ENCODE results near the gene PRICKLE4.
"Not testable (repeated sequence)": the region's sequence is repeated elsewhere in the genome, so short reads cannot be mapped to it uniquely, and the experiment has no call there.

The PRICKLE4 gene

DNA sequence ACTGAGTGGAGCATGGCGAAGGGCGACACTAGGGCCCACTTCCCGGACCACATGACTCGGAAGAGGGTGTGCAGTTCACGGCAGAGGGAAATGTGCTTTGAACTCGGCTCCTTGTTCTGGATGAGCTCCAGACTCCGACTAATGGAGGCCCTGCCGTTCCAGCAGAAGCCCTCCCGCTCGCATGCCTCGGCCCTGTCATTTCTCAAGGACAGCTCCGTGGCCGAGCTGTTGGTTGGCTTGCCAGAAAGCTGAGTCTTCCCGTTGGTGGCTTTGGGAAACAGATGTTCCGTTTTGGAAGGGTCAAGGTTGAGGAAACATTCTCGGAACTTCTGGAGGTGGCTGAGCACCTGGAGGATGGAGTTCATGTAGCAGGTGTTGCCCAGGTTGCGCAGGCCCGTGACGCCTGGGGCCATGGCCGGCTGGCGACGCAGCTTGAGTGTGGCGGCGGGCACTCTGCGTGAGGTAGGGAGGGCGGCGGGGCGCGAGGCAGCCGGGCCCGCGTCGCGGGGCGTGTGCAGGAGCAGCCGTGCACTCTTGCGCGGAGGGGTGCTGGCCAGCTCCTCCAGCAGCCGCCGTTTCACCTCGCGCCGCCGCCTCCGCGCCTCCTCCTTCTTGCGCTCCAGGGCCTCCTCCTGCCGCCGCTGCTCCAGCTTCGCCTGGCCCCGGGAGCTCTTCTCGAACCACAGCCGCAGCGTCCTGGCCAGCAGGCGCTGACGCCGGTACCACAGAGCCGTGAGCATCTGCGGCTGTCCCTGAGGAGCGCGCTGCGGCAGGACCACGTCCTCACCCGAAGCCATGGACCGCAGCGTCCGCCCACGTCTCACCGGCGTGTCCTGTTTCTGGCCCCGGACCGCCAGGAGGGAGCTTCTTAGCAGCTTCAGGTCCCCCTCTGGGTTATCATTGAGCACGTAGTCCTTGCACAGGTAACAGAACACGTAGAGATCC, 25.5 kb downstream of the PRICKLE4 start:
- no peak for FAIRE-seq

DNA sequence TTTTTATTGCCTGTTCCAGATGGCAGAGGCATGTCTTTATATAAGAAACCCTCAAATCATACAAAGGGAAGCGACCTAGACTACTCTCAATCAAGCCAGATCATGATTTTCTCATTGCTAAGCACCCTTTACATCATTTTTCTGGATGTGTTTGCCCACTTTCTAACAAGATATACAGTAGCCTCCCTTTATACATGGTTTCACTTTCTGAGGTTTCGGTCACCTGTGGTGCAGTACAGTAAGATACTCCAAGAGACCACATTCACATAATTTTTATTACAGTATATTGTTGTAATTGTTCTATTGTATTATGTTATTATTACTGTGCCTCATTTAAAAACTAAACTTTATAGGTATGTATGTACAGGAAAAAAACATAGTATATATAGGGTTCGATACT, 30.5 kb downstream of the PRICKLE4 start:
- FAIRE-seq, result no peak

DNA sequence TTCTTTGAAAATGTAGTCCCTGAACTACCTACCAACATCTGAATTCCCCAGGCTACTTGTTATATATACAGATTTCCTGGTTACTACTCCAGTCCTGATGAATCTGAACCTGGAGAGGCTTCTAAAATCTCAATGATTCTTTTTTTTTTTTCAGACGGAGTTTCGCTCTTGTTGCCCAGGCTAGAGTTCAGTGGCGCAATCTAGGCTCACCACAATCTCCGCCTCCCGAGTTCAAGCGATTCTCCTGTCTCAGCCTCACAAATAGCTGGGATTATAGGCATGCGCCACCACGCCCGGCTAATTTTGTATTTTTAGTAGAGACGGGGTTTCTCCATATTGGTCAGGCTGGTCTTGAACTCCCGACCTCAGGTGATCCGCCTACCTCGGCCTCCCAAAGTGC, 31.4 kb downstream of the PRICKLE4 start:
- FAIRE-seq, result not testable (repeated sequence)

DNA sequence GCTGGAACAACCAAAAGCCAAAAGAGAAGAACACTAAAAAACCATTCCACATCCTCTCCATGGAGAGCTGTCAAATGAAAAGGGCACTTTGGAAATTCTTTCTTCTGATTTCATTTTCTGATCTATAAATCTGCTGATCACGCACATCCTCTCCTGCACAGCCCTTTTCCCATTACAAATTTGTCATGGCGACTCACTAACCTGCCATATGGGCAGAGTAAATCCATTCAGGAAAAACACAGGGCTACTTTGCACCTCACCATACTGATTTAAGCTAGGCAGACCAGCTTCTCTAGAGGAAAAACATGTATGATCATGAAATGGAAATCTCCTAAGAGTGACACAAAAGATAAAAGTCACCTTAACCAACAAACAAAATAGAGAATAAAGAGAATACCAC, 32.9 kb downstream of the PRICKLE4 start:
- no peak for FAIRE-seq

DNA sequence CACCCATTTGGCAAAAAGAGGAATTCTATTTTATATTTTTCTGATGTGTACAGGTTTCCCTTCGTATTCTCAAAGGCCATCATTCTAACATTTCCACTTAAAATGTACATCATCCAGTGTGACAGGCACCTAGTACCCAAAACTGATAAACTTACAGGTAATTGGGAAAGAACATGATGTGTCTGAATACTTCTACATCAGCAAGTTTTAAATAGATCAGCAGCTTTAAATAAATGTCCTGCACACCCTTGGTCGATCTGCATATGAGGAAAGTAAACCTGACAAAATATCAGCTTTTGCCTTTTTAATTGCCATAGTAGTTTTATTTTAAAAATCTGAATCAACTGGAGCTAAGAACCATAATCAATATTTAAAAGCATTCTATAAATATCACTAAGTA, 33.4 kb downstream of the PRICKLE4 start:
- FAIRE-seq, result no peak

- no peak for FAIRE-seq
These were observed 34.0 kb downstream of the PRICKLE4 start for GRCh38 chr6:41814629-41815028.

DNA sequence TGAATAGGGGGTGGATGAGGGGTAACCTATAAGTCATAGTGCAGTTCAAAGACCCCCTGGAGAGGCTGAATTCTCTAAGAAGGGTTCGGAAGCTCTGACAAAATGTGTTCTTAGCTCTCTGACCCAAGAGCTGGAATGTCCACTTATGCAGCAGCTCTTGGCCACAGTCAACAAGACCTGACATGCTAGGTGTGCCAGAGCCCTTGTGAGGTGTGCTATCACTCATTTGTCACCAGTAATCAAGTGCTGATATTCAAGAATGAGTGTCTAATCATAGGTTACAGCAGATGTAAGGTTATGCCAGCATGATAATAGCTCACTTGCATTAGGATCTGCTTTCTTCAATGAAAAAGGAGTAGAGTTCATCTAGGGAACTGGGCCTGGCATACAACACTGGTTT, 35.0 kb downstream of the PRICKLE4 start:
- no peak for FAIRE-seq

- no peak for FAIRE-seq
These were observed 37.9 kb downstream of the PRICKLE4 start for GRCh38 chr6:41818271-41819054.

DNA sequence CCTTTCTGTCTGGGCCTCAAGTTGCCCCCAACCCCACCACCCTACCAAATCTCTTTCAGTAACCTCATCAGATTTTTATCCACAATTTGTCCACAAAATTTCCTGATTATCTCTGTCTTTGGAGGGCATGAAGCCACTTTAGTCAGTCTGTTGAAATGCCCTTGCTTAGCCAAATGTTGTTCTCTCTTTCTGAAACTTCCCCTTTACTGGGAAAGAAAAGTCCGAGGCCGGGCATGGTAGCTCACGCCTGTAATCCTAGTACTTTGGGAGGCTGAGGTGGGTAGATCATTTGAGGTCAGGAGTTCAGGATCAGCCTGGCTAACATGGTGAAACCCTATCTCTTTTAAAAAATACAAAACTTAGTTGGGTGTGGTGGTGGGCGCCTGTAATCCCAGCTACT, 40.7 kb downstream of the PRICKLE4 start:
- FAIRE-seq, result no peak

GRCh38 chr6:41822021-41822420, 41.4 kb downstream of the PRICKLE4 start:
- FAIRE-seq, result no peak

DNA sequence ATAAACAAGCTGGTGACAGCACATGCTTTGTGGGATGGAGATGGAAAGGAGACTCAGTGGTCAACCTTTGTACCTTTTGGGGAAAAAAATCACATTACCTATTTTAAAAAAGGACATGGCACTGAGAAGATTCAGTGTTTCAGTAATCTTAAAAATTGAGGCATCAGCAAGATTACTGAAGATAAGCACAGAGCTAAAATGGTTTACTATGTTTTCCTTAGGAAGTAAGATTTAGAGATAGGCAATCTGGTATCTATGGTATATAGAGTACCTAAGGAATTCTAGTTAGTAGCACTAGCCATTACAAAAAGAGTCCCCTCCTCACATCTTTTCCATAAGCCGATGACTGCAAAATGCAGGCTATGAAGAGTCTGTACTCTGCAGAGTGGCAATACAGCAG, 42.6 kb downstream of the PRICKLE4 start:
- no peak for FAIRE-seq

DNA sequence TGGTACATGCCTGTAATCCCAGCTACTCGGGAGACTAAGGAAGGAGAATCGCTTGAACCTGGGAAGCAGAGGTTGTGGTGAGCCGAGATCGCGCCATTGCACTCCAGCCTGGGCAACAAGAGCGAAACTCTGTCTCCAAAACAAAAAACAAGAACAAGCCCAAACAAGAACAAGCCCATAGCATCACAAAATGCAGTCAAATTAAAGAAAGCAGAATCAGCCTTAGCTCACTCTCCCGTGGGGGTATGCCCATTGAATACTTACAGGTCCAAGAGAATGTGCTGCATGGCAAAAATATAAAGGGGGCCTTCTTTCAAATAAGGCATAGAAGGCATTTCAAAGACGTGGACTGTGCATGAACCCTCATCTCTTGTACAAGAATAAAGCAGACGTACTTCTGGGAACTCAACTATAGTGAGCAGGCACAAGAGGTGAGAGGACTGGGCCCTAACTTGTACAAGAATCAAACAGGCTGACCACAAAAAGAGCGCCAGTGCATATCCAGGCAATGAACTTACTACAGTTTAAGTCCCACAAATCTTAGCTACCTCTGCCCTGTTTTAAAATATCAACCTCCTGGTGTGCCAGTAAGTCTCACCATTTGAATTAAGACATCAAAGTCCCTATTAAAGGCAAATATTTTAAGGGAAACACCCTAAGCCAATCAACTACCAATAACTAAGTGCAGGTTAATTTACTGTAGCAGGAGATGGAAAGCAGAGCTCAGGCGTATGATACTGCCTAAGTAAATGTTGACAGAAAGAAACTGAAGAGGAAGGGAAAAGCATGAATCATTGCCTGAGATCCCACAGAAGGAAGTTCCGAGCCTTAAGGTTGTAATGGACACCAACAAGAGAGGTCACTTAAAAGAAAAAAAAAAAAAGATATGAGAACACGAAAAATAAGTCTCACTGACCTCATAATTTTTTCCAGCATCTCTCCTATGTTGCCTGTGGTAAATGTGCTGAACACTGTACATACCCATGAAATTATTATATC, 44.3 kb downstream of the PRICKLE4 start:
- peak; percentile 96 for FAIRE-seq

DNA sequence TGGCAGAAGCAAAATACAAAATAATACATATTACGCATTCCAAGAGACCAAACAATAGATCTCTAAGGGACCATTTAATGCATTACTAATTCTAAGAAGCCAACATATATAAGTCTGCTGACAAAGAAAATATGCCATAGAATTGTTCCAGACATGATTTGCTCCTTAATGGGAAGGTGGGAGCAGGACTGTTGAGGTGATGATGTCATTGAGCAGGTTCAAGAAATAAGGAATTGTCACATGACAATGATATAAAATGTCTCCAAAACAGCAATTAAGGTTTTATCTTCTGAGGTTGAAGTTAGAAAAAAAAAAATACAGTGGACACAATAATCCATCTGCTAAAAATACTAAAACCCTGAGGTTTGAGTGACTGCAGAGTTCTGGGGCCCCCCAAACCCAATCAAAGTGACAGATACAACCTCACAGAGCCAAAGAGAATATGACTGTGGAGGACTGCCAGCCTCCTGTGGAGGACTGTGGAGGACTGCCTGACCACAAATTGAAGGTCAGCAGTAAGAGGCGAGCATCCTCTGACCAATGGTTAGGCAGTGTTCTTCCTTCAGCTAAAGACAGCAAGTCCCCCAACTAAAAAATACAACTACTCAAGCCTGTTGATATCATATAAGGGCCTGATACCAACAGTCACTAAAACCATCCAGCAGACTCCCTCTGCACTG, 45.9 kb downstream of the PRICKLE4 start:
- FAIRE-seq, result no peak

GRCh38 chr6:41832263-41832662, 51.7 kb downstream of the PRICKLE4 start:
- no peak for FAIRE-seq

GRCh38 chr6:41836022-41836659, 55.6 kb downstream of the PRICKLE4 start:
- peak; percentile 30 for FAIRE-seq

DNA sequence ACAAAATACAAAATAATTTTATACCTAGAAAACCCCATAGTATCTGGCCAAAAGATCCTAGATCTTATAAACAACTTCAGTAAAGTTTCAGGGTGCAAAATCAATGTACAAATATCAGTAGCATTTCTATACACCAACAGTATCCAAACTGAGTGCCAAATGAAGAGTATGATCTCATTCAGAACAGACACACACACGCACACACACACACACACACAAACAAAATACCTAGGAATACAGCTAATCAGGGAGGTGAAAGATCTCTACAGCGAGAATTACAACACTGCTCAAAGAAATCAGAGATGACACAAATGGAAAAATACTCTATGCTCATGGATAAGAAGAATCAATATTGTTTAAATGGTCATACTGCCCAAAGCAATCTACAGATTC, 56.1 kb downstream of the PRICKLE4 start:
- FAIRE-seq, result no peak
